IMR-90 (cell line): ENCODE results near the gene OR10G2.

Experiments
- CHD1 ChIP-seq: IDR thresholded peaks from 2 replicates; pipeline ENCODE4 v1.6.1; 2012; ENCODE audit warnings: low read depth, low read length, improper control_type of control experiment
- CTCF ChIP-seq: conservative IDR thresholded peaks from 2 replicates; pipeline ENCODE4 v1.5.1; 2012; ENCODE audit warnings: mild to moderate bottlenecking, low read depth, low read length, improper control_type of control experiment
- FOS ChIP-seq: fragments of 150-350 bp; IDR thresholded peaks from 2 replicates; pipeline ENCODE4 v1.6.1; 2016; ENCODE audit warnings: low read depth, low read length
- NFE2L2 ChIP-seq: fragments of 150-350 bp; IDR thresholded peaks from 2 replicates; pipeline ENCODE4 v1.6.1; 2016; ENCODE audit warnings: low read depth, mild to moderate bottlenecking, low read length
- POLR2A ChIP-seq: IDR thresholded peaks from 2 replicates; pipeline ENCODE4 v1.6.1; 2012; ENCODE audit warnings: mild to moderate bottlenecking, low read depth, low read length
- SMC3 ChIP-seq: fragments of 150-350 bp; IDR thresholded peaks from 2 replicates; pipeline ENCODE4 v1.6.1; 2016; ENCODE audit warnings: low read depth, mild to moderate bottlenecking, antibody characterized with exemption, low read length, moderate library complexity
- TF ChIP-seq, protein P1 (sequence below): fragments of 150-350 bp; IDR thresholded peaks from 2 replicates; pipeline ENCODE4 v1.6.1; 2016; ENCODE audit warnings: low read depth, mild to moderate bottlenecking, low read length, moderate library complexity, borderline replicate concordance

DNA sequence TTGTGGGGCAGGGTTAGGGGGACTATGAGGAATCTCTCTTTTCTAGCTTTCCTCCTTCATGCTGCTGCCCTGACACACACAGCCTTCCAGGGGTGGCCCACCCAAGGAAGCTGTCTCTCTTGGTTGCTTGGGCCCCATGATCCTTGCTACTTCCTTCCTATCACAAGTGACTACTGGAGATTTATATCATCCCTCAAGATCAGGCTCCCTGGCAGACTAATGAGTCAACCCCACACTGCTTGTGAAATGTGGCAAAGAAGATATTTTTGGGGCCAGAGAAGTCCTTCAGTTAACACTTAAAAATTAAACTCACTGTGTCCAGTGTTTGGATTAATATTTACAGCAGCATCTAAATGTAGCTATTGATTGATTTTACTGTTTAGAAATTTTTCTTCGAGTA, 37.4 kb upstream of the OR10G2 start:
- TF ChIP-seq POLR2A (no peak), CTCF (no peak), SMC3 (no peak), CHD1 (no peak), FOS (no peak), NFE2L2 (no peak)
- TF ChIP-seq, protein P1, sequence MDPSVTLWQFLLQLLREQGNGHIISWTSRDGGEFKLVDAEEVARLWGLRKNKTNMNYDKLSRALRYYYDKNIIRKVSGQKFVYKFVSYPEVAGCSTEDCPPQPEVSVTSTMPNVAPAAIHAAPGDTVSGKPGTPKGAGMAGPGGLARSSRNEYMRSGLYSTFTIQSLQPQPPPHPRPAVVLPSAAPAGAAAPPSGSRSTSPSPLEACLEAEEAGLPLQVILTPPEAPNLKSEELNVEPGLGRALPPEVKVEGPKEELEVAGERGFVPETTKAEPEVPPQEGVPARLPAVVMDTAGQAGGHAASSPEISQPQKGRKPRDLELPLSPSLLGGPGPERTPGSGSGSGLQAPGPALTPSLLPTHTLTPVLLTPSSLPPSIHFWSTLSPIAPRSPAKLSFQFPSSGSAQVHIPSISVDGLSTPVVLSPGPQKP: no peak
